ENCODE measurements around the gene CNPY1.

- TF ChIP-seq MAX (IDR thresholded peaks at IDR 0.05) (no peak), EP300 (IDR thresholded peaks at IDR 0.05; ENCODE audit: borderline replicate concordance) (no peak), ZBTB7A (IDR thresholded peaks at IDR 0.05; ENCODE audit: low read depth) (no peak), REST (IDR thresholded peaks at IDR 0.05; ENCODE audit: low read depth) (no peak), TAF1 (IDR thresholded peaks at IDR 0.05; ENCODE audit: low read depth) (no peak)
These were observed 78.2 kb downstream of the CNPY1 start for GRCh38 chr7:155467846-155468784.
